8988T (cell line): ENCODE data around the gene DVL1.
"Not testable (repeated sequence)": the region's sequence is repeated elsewhere in the genome, so short reads cannot be mapped to it uniquely, and the experiment has no call there.

Experiments used
- DNase-seq: peaks from one replicate; pipeline ENCODE4 v3.0.0; 2011

DVL1 gene

GRCh38 chr1:1349256-1350012 lies at the start of gene DVL1:
Gene DVL1 (minus strand): TSS chr1:1349418. CDS start chr1:1349065, 353 bp downstream.
- peak; percentile 95 for DNase-seq

- no peak for DNase-seq
Measured at GRCh38 chr1:1398677-1399186, 49.5 kb upstream of the DVL1 start.

- no peak for DNase-seq
Measured at GRCh38 chr1:1397839-1398523, 48.8 kb upstream of the DVL1 start.

- DNase-seq = no peak
Measured at GRCh38 chr1:1395166-1395565, 45.9 kb upstream of the DVL1 start.

GRCh38 chr1:1394116-1394515 lies 44.9 kb upstream of the DVL1 start:
- DNase-seq = no peak

- no peak for DNase-seq
Measured at GRCh38 chr1:1393428-1393827, 44.2 kb upstream of the DVL1 start.

- DNase-seq = no peak
Measured at GRCh38 chr1:1393014-1393413, 43.8 kb upstream of the DVL1 start.

GRCh38 chr1:1391225-1391624 lies 42.0 kb upstream of the DVL1 start:
- DNase-seq = no peak

GRCh38 chr1:1390675-1391074 lies 41.5 kb upstream of the DVL1 start:
- no peak for DNase-seq

- no peak for DNase-seq
Measured at GRCh38 chr1:1388078-1388472, 38.9 kb upstream of the DVL1 start.

- DNase-seq = no peak
Measured at GRCh38 chr1:1387098-1388077, 38.2 kb upstream of the DVL1 start.

GRCh38 chr1:1385931-1386330 lies 36.7 kb upstream of the DVL1 start:
- DNase-seq = no peak

GRCh38 chr1:1385339-1385738 lies 36.1 kb upstream of the DVL1 start:
- DNase-seq = not testable (repeated sequence)

GRCh38 chr1:1381294-1381693 lies 32.1 kb upstream of the DVL1 start:
- DNase-seq = no peak

- DNase-seq = no peak
Measured at GRCh38 chr1:1380860-1381259, 31.6 kb upstream of the DVL1 start.

GRCh38 chr1:1377540-1378205 lies 28.5 kb upstream of the DVL1 start:
- no peak for DNase-seq

GRCh38 chr1:1376551-1377226 lies 27.5 kb upstream of the DVL1 start:
- no peak for DNase-seq

- peak; percentile 91 for DNase-seq
Measured at GRCh38 chr1:1374929-1375662, 25.9 kb upstream of the DVL1 start, which contains the start of gene AURKAIP1. Gene AURKAIP1 (minus strand): TSS chr1:1375207. CDS start chr1:1374756, 451 bp downstream.

GRCh38 chr1:1374589-1374928 lies 25.3 kb upstream of the DVL1 start:
- no peak for DNase-seq

- DNase-seq = no peak
Measured at GRCh38 chr1:1373815-1374588, 24.8 kb upstream of the DVL1 start.
